H7 (cell line): ENCODE measurements around the gene TRPC6. TPM values are rescaled to one million over a fixed set of nuclear protein-coding genes. Genes with fewer than 3 reads are reported as not detected.
"Not testable (repeated sequence)": the region's sequence is repeated elsewhere in the genome, so short reads cannot be mapped to it uniquely, and the experiment has no call there.

Experiments
- DNase-seq: peaks from one replicate; pipeline ENCODE4 v3.0.0; 2012
- H3K27me3 ChIP-seq: 2 replicates; pipeline ENCODE4 v1.6.0; 2011; ENCODE audit warnings: mild to moderate bottlenecking, low read length; ENCODE audit not compliant: control insufficient read depth, insufficient read depth
- H3K36me3 ChIP-seq: replicated peaks from 2 replicates; pipeline ENCODE4 v1.5.1; 2011; ENCODE audit warnings: low read length; ENCODE audit not compliant: control insufficient read depth, insufficient read depth
- H3K4me3 ChIP-seq: 2 replicates; pipeline ENCODE4 v1.5.1; 2011; ENCODE audit warnings: low read depth, mild to moderate bottlenecking, control low read depth, low read length, moderate library complexity; ENCODE audit not compliant: insufficient read depth
- total RNA-seq: library from RNA; depleted of rRNA; stranded (reverse); fragments of >200 nt; shearing (Covaris generic); gene quantifications from 2 replicates; pipeline ENCODE4 v1.2.3, GENCODE V29; 2014

TRPC6 gene
- total RNA-seq, 1 experiment from 2014 or later, result 1.4 TPM

GRCh38 chr11:101448881-101449442 lies 134.8 kb downstream of the TRPC6 start:
- Histone ChIP-seq H3K36me3 (no peaks in the 10 kb centered on the region), H3K27me3 (no peaks in the 10 kb centered on the region), H3K4me3 (no peak overlapping the region)
- no peak for DNase-seq

DNA sequence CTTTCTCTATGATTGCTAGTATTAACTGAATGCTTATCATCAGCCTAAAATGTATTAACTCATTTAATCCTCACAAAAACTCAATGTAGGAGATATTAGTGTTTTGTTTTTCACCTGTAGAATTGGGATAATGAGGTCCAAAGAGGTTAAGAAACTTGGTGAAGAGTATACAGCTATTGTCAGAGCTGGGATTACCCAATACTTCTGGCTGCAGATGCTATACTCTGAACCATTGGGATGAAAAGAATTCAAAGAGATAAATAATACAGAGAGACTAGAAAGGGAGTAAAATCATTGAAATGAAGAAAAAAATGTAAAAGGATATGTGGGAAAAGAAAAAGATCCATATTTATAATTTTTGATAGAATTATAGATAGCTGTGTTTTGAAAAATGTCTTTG lies 137.1 kb downstream of the TRPC6 start:
- DNase-seq, result no peak
- H3K4me3 ChIP-seq, result no peak overlapping the region
- no peaks in the 10 kb centered on the region for H3K36me3 ChIP-seq
- no peaks in the 10 kb centered on the region for H3K27me3 ChIP-seq

DNA sequence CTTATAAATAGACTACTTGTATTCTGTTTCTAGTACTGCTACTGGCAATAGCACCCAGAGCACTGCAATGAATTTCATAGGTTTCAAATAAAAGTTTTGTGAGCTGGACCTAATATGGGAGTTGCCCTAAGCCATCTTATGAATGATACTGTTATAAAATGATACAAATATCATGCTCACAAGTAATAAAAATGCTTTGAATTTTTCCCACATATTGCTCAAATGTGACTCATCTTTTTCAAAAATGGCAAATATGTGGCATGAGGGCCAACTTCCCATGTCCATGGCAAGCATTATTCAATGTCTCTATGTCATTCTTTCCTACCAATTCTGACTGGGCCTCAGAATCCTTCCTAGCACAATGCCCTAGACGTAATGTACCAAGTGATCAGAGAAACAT lies 137.6 kb downstream of the TRPC6 start:
- no peaks in the 10 kb centered on the region for H3K27me3 ChIP-seq
- H3K4me3 ChIP-seq, result no peak overlapping the region
- DNase-seq, result no peak
- H3K36me3 ChIP-seq, result no peaks in the 10 kb centered on the region

- no peak for DNase-seq
- H3K4me3 ChIP-seq, result no peak overlapping the region
- H3K36me3 ChIP-seq, result no peaks in the 10 kb centered on the region
- no peaks in the 10 kb centered on the region for H3K27me3 ChIP-seq
Observed at GRCh38 chr11:101445761-101446160, 138.0 kb downstream of the TRPC6 start.

- no peak for DNase-seq
- Histone ChIP-seq H3K4me3 (no peak overlapping the region), H3K36me3 (no peaks in the 10 kb centered on the region), H3K27me3 (no peaks in the 10 kb centered on the region)
Observed at GRCh38 chr11:101444851-101445250, 139.0 kb downstream of the TRPC6 start.

- Histone ChIP-seq H3K36me3 (no peaks in the 10 kb centered on the region), H3K27me3 (no peaks in the 10 kb centered on the region), H3K4me3 (no peak overlapping the region)
- no peak for DNase-seq
Observed at GRCh38 chr11:101444164-101444563, 139.6 kb downstream of the TRPC6 start.

- Histone ChIP-seq H3K36me3 (no peaks in the 10 kb centered on the region), H3K27me3 (no peaks in the 10 kb centered on the region), H3K4me3 (no peak overlapping the region)
- DNase-seq, result no peak
Observed at GRCh38 chr11:101442936-101443521, 140.8 kb downstream of the TRPC6 start.

GRCh38 chr11:101442171-101442570 lies 141.6 kb downstream of the TRPC6 start:
- H3K4me3 ChIP-seq, result no peak overlapping the region
- H3K36me3 ChIP-seq, result no peaks in the 10 kb centered on the region
- H3K27me3 ChIP-seq, result no peaks in the 10 kb centered on the region
- DNase-seq, result no peak

DNA sequence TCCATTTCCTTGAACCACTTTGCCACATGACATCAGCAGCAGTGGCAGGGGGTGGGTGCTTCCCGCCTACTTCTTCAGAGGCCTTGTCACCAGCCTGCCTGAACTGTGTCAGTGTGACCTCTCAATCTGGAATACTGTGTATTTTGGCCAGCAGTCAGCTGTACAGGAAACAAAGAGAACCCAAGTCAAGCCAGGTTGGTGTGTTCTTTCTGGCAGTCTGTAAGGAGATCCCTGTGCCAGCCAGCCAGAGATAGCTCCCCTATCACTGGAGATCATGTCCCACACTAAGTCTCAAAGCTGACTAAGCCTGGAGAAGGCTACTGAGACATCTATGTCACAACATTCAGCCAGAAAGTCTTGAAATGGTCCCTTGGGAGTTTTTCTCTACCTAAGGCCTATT lies 142.1 kb downstream of the TRPC6 start:
- Histone ChIP-seq H3K4me3 (no peak overlapping the region), H3K27me3 (no peaks in the 10 kb centered on the region), H3K36me3 (no peaks in the 10 kb centered on the region)
- no peak for DNase-seq

GRCh38 chr11:101439488-101439887 lies 144.3 kb downstream of the TRPC6 start:
- peak; percentile 15 for DNase-seq
- no peak overlapping the region for H3K4me3 ChIP-seq
- no peaks in the 10 kb centered on the region for H3K27me3 ChIP-seq
- no peaks in the 10 kb centered on the region for H3K36me3 ChIP-seq

- DNase-seq, H3K36me3 ChIP-seq, H3K27me3 ChIP-seq, H3K4me3 ChIP-seq: not testable (repeated sequence)
Observed at GRCh38 chr11:101438708-101439107, 145.1 kb downstream of the TRPC6 start.

DNA sequence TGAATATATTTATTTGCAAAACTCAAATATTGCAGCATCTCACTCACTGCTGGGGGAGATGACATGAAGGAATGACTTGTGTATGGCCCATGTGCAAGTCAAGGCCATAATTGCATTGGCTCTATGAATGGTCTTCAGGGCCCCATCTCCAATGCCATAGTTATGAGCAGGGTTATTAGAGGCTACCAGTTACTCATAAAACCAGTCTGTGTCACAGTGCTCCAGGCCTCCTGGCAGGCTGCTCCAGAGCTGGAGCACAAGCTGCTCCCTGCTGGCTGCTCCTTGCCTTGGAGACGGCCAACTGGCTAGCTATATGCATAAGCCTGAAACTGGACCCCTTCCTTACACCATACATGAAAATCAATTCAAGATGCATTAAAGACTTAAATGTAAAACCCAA lies 145.7 kb downstream of the TRPC6 start:
- no peak for DNase-seq
- no peak overlapping the region for H3K4me3 ChIP-seq
- H3K27me3 ChIP-seq, result no peaks in the 10 kb centered on the region
- no peaks in the 10 kb centered on the region for H3K36me3 ChIP-seq

DNA sequence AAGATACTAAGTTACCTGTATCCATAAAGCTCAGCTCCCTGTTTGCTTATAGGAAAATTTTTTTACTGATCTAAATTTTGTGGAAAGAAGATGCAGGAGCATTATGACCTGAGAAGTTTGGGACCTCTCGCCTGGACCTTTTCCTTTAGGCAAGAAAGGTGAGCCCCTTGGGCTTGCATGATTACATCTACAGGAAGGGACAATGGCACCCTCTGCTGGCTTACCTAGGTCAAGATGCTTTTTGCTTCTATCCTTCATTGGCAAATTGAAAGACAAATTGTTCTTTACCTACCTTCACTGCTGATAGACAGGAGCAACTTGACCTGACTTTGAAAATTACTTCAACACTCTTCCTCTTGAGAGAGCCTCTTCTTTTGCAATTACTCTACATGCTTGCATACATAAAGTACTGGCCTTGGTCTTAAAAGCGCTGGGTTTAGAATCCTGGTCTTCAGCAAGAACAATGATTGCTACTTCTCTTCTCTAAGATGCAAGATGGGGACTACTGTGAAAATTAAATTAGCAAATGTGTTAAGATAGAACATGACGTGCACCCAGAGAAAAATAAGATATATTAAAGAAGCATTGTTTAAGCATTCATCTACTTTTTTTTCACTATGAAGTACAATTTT lies 147.2 kb downstream of the TRPC6 start:
- H3K27me3 ChIP-seq, result no peaks in the 10 kb centered on the region
- peak; percentile 58 for DNase-seq
- H3K4me3 ChIP-seq, result no peak overlapping the region
- no peaks in the 10 kb centered on the region for H3K36me3 ChIP-seq

DNA sequence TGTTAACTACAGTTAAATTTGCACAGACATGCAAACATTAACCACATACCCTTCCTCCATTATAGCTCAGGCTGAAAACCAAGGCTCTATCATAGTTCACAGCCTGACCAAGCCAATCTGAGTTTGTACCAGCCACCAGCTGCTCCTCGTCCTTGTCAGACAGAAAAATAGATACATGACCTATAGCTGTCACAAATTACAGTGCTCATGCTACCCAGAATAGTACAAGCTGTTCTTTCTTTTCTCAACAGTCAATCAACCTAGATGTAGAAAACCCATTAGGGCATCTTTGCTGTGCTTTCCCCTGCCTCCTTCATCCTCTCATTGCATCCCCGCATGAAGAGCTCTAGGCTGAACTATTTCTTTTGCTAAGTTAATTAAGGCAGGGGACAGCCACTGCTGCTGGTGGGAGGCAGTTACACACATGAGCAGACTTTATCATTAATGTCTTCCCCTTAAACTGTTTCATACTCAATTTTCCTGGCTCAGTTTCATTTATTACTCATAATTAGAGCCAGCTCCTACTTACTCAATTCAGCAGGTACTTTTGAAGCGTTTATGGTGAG lies 148.3 kb downstream of the TRPC6 start:
- no peaks in the 10 kb centered on the region for H3K36me3 ChIP-seq
- no peak for DNase-seq
- H3K27me3 ChIP-seq, result no peaks in the 10 kb centered on the region
- H3K4me3 ChIP-seq, result no peak overlapping the region

DNA sequence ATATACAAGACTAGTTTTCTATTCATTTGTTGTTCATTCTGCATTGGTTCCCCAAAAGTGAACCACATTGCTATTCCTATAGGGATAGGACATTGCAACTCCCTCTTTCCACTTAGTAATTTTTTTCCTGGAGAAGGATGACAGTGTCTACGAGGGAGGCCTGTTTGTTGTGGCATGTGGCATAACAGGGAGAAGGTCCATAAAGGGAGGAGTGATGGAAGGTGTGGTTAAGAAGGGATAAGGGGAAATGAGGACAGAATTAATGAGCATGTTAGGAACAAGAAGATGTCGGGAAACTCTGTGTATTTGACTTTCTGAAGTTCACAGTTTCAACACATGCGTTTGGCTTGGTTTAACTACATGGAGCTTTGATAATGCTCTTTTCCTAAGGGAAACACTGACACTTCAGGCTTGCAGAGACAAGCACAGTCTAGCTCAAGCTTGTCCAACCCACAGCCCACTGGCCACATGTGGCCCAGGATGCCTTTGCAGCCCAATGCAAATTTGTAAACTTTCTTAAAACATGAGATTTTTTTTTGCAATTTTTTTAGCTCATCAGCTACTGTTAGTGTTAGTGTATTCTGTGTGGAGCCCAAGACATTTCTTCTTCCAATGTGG lies 149.7 kb downstream of the TRPC6 start:
- DNase-seq, result no peak

More for the DNA sequence above, 149.7 kb downstream of the TRPC6 start:
- H3K27me3 ChIP-seq, result no peaks in the 10 kb centered on the region
- no peaks in the 10 kb centered on the region for H3K36me3 ChIP-seq
- H3K4me3 ChIP-seq, result no peak overlapping the region
